Stimulated activated CD8-positive, alpha-beta memory T cell treated with anti-CD3 and anti-CD28 coated beads, Interleukin-7, amount 100 ng/mL, for 24 hours (primary cell): Measurements from ENCODE around the gene CBY1.
A peak's percentile ranks its signal among the peaks of the same experiment; 100 is the strongest.
"Not testable (repeated sequence)": the region's sequence is repeated elsewhere in the genome, so short reads cannot be mapped to it uniquely, and the experiment has no call there.

Experiments
- DNase-seq: peaks from one replicate; pipeline ENCODE4 v3.0.0-alpha.2; 2020; ENCODE audit warnings: low read depth

CBY1 gene

DNA sequence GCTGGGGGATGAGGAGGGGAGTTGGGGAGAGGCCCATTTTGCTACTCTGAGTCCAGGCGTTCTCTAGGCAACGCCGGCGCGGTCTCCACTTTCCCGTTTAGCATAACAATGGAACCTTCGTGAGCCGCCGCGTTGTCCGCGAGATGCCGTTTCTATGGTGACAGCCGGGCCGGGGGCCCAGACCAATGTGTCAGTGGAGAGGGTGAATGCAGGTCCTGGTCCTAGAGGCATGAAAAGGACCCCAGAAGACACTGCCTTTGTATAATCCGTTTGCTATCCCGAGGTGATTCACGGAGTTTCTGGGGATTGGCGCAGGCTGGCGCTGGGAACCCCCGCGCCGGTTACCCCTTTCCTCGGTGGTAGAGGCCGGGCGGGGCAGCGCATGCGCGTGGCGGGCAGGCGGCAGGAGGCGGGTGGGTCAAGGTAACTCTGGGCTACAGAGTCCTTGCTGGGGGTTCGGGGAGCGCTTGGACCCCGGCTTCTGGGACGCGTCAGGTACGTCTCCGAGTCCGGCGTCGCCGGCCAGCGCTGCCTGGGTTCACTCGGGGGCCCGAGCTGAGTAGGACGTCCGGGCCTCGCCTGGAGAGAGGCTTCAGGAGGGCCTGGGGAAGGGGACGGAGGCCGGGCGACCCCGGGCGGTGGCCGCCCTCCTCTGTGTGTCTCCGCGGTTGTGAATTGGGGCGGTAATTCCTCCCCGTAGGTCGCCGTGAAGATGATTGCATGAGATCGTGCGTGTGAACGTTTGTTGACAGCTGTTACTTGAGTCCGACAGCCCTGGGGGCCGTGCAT is at the start of gene CBY1, which contains the start of gene FAM227A:
CBY1 (plus strand) TSS at position 383 of the 789 bp plus-strand sequence. CDS start 11,417 bp downstream, outside the sequence.
FAM227A (minus strand) TSS at position 137 of the 789 bp plus-strand sequence. CDS start 6,224 bp downstream, outside the sequence.
- peak; percentile 71 for DNase-seq

DNA sequence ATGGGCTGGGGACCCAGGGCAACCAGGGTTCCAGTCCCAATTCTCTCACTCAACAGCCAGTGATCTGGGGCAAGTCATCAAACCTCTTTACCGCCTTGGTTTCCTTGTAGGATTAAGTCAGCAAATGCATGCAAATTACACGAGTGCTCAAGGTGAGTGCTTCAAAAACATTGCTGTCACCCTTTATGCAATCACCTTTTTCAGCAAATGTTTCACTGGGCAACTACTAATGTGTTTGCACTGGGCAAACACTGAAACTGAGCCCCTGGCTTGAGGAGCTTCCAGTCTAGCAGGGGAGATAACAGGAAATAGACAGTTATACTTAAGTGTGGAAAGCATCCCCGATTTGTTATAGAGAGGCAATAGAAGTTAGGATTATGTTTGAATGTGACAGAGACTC is 48.8 kb upstream of the CBY1 start:
- no peak for DNase-seq

DNA sequence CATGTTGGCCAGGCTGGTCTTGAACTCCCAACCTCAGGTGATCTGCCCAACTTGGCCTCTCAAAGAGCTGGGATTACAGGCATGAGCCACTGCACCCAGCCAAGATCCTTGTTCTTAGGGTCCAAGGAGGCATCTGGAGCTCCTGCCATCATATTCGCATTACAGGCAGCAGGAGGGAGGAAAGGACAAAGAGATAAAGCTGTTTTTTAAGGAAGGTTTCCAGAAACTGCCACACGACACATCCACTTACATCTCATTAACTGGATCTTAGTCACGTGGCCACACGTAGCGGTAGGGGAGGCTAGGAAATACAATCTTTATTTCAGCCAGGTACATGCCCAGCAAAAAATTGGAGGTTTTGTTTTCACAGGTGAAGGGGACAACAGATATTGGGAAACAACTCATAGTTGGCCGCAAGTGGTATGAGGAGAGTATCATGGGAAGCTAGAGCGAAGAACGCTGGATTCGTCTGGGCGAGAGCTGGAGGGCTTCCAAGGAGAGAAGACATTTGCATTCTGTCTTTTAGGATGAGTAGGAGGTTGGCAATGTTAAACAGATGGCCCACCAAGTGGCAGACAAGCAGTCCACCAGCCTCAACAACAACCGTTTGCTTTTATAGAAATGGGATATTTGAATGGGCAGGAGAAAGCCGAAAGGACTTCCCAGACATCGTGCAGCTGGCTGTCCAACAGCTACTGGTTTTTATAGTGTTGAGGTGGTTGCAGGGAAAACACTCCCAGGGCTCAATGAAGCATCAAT is 47.3 kb upstream of the CBY1 start:
- DNase-seq: no peak

DNA sequence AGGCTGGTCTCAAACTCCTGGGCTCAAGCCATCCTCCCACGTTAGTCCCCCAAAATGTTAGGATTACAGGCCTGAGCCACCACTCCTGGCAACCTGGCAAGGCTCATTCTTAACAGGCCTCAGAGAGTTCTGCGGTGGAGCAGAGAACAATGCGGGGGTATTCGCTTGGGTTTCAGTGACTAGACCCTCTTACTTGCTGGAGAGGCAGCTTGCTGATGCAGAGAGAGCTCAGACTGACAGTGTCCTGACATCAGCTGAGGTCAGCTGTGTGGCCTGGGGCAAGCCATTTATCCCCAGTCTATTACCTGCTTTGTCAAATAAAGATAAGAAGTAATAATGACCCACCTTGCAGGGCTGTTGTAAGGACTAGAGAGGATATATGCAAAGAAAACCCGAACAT is 46.2 kb upstream of the CBY1 start:
- DNase-seq: no peak

DNA sequence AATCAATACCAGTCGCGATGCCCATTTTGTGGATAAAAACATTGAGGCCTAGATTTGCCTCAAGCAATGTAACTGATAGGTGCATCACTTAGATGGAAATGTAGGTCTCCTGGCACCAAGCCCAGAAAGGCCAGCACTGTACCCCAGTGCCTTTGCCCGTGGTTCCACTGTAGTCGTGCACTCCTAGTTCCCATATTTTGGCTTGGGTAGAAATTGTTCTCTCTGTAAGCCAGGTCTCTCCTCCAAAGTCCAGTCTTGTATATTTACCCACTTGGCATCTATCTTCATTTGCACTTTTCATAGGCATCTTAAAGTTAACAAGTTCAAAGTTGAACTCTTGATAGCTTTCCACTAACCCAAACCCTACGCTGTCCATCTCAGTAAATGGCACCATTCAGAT is 44.9 kb upstream of the CBY1 start:
- no peak for DNase-seq

DNA sequence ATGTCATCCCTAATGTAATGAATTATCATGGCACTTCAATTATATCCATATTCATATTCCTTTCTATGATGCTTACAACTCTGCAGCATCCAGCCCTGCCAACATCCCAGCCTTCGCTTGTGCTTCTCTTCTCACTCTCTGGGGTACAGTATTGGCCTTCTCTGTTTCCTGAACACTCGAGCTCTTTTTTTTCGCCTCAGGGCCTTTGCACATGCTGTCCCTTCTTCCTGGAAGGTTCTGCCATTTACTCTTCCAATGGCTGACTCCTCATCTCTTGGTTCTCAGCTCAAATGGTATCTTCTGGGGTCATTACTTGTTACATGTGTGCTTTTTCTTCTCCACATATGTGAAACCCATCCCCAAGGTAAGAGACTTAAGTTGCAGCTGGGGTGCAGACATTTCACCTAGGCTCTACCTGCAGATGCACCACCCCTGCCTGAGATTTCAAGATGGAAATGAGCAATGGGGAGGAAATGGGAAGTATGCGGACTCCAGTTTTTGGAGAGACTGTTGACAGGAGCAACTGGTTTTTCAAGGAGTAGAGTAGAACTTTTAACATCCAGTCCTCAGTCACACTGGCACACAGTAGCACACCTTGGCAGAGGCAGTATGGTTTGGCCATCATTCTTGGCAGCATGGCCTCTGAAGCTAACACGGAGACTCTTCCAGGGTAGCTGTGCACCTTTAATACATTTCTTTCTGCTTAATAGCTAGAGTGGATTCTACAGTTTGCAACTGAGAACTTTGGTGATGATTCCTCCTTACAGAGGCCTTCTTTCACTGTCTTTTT is 44.0 kb upstream of the CBY1 start:
- no peak for DNase-seq

DNA sequence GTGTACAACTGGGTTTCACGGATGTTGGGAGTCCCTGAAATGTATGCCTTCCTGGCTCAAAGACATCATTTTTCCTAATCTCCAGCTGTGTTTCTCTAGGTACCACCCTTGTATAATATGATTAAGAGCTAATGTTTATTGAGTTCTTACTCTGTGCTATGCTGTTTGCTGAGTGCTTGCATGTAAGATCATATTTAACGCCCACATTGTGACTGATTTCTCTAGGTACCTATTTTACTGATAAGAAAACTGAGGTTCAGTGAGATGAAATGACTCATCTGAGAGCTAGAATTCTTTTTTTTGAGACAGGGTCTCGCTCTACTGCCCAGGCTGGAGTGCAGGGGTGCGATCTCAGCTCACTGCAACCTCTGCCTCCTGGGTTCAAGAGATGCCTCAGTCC is 42.9 kb upstream of the CBY1 start:
- no peak for DNase-seq

DNA sequence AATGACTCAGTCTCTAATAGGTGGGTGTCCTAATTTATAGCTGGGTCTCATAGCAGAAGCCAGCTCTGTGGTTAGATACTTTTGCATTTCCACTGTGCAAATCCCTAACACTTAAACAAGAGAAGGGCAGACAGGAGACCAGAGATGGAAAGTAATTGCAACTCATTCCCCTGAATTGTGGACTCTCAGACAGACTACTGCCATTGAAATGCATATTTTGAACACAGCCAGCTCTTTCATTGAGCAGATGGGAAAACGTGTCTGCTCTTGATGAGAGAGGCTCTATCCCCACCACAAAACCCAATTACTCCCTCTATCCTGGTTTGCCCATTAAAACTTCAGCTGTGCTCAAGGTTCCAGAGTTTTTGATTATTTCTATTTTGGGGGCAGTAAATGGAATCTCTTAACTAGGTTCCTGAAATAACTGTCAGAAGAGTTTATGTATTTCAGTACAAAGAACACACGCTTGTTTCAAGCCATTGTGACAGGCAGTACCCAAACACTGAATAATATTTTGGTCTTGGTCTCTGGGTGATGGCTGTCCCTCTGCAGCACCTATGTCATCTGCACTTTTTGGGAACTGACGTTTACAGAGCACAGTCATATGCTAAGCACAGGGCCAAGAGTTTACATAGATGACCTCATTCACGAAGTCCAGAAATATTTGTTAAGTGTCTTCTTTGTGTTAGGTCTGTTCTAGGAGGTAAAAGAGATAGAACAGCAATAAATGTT is 41.9 kb upstream of the CBY1 start:
- DNase-seq: no peak

DNA sequence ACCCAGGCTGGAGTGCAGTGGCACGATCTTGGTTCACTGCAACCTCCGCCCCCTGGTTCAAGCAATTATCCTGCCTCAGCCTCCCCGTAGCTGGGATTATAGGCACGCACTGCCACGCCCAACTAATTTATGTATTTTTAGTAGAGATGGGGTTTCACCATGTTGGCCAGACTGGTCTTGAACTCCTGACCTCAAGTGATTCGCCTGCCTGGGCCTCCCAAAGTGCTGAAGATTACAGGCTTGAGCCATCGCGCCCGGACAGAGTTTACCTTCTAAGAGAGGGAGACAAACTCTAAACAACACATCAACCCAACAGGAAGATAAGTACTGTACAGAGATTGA is 41.4 kb upstream of the CBY1 start:
- not testable (repeated sequence) for DNase-seq

DNA sequence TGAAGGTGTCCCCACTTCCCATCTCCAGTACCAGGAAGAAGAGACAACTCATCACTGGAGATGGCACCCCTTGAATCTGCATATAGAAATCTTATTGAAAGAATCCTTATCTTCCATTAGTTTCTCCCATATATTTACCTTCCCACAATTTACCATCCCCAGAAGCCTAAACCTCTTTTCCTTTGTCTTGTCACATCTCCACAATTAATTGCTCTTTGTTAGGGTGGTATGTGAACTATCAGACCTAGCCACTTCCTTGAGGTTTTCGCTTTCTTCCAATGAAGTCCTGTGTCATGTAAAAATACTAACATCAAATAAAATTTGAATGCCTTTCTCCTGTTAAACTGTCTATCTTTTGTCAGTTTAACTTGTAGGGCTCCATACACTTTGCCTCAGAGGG is 38.2 kb upstream of the CBY1 start:
- DNase-seq: no peak

DNA sequence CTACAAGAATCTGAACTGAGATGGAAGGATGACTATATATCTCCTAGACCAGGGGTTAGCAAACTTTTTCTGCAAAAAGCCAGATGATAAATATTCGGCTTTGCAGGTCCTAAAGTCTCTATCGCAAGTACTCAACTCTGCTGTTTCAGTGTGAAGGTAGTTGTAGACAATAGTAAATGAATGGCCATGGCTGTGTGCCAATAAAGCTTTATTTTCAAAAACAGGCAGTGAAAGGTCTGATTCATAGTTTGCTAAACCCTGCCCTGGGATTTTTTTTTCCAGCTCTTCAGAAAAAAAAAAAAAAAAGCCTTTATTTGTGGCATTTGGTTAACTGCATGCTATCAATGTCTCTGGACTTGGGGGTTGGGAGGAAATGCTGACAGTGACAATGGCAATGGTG is 37.8 kb upstream of the CBY1 start:
- no peak for DNase-seq

DNA sequence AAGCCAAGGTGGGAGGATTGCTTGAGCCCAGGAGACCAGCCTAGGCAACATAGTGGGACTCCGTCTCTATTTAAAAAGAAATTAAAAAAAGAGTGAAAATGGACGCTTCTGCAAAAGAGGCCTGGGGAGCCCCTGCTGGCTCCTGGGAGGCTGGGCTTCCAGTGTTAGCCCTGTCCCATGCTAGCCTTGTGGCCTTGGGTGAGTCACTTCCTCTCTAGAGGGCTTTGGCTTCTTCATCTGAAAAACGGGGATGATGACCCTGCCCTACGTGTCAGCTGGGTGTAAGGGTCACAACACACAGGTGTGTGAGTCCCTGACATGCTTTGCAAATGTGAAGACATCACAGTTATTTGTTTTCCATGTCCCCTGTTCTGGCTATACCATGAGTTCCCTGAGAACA is 33.1 kb upstream of the CBY1 start:
- no peak for DNase-seq

DNA sequence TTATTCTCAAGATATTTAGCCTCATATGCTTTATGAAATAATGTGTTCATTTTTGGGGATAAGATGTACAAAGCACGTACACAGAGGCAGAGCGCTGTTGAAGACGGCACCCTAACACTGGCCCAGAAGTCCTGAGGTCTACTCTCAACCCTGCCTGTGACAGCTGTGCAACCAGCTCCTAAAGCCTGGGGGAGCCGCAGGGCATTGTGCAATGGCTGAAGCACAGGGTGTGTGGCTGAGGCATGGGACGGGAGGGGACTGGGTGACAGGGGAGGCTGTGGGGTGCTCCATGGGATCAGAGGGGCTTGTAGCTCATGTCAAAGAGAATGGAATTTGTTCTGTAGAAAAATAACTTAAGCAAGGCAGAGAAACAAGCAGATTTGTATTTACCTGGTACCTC is 28.0 kb upstream of the CBY1 start:
- DNase-seq: no peak

DNA sequence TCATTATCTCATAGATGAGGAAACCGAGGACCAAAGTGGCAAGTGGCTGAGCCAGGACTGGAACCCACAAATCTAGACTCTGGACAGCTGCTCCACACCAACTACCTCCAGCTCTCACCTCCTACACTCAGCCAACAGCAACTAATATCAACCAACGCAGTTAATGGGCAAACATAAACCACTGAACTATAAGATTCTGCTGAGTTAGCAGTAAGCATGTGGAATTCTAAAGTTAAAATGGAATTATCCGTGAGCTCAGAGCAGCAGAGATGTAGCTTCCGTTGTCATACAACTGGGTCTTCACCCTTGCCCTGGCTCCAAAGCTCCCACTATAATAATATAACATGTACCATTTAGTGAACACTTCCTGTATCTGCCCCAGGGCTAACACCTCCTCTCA is 27.3 kb upstream of the CBY1 start:
- DNase-seq: no peak

DNA sequence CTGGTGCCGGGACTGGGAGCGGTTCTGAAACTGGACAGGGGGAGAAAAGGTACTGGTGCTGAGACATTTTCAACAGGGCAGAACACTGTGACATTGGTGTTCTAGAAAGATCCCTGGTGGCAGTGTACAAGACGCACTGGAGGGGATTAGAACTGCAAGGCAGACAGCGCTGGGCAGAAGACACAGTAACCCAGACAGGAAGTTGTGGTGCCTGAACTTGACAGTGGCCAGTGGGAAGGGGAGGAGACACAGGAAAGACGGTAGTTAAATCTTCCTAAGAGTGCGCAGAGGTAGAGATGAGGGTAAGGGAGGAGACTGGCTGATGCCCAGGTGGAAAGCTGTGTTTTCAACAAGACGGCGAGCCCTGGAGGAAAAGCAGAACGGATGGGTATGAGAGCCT is 24.7 kb upstream of the CBY1 start:
- DNase-seq: no peak

DNA sequence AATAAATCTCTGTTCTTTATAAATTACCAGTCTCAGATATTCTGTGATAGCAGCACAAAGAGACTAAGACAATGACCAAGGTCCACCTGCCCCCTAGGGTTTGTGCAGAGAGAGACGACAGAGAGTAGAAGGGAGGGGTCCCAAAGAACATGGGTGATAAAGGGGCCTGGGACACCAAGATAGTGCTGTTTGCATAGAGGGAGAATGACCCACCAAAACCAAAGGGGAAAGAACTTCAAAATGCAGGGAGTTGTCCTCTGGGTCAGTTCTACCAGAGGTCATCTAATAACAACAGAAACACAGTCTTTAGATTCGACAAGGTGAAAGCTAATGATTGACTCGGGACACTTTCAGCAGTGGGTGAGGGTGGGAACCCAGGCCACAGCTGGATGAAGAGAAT is 23.9 kb upstream of the CBY1 start:
- no peak for DNase-seq

DNA sequence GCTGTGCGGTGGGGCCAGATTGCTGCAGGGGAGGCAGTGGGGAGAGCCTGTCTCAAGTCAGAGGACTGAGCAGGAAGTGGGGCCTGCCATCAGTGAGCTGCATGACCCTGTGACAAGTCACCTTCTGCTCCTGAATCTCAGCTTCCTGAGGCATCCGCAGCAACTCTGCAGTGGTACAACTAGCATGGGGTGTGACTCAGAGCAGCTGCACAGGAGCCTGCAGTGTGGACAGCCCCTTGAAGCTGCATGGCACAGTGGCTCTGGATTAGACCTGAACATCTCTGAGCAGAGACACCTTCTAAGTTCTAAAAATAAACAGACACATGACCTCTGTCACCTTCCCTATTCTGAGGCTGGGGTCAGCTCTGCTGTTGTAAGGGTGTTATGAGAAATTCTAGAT is 18.2 kb upstream of the CBY1 start:
- DNase-seq: no peak

DNA sequence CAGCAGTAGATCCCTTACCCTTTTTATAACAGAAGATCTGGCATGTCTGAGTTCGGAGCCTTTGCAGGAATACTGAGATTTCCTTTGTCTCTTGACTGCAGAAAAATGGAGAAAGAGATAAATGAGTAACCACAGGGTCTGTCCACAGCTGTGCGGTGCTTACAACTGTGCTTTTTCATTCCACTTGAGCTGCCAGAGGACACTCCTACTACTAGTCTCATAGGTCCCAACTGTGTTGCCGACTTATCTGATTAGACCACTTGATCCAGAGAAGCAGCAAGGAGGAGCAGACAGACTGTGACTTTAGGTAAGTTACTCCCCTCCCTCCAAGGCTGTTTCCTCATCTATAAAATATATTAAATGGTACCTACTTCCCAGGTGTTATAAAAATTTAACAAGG is 17.7 kb upstream of the CBY1 start:
- no peak for DNase-seq

DNA sequence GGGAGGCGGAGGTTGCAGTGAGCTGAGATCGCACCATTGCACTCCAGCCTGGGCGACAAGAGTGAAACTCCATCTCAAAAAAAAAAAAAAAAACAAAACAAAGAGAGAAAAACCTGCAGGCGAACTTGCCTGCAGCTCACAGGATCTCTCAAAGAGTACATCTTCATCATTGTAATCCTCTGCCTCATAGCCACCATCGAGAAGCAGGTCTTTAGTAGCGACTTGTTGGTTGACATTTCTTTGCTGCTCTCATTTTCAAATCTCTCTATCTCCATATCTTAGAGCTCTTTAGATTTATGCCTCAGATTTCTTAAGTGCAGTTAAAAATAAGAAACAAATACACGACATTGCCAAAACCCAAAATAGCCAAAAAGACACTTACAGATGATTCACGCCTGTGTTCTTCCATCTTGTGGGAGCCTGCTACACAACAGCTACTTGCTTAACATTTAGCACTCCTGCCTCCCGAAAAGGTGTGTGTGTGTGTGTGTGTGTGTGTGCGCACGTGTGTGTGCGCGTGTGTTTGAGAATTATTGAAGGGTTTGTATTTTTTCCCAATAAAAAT is 14.9 kb upstream of the CBY1 start:
- no peak for DNase-seq

DNA sequence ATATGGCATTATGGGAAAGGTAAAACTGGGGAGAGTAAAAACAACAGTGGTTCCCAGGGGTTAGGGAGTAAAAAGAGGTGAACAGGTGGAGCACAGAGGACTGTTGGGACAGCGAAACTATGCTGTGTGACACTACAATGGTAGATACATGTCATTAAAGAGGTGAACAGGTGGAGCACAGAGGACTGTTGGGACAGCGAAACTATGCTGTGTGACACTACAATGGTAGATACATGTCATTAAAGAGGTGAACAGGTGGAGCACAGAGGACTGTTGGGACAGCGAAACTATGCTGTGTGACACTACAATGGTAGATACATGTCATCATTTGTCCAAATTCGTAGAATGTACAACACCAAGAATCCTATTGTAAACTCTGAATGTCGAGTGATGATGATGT is 12.2 kb upstream of the CBY1 start:
- DNase-seq: not testable (repeated sequence)

DNA sequence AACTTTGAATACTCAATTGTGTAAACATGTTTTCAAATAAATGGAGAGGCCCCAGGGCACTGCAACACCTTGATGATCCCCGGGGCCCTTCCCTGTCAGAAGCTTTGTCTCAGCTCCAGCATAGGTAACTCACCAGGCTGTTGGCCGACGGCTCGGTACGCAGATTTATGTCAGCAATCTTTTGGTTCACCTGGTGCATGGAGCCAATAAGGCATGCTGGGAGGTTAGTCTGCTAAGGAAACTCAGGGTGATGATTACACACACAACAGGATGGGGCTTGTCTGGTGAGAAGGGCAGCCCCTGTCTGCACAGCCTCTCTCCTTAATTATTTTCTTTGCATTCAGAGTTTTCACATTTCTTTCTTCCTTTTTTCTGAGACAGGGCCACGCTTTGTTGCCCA is 11.0 kb upstream of the CBY1 start:
- no peak for DNase-seq
